Esophagus squamous epithelium (tissue), 4 donors: Measurements from ENCODE around the gene CAVIN4.

ENCODE experiments used
- CTCF ChIP-seq, 6 experiments: fragments of 450-650 bp in 4 of 6; fragments of 200-600 bp in 2 of 6; sonication (generic) in 2 of 6; IDR thresholded peaks; one replicate each; pipeline ENCODE4 v1.5.1; 2016 to 2019; ENCODE audit warnings: antibody characterized with exemption in 6 of 6, mild to moderate bottlenecking in 4 of 6, moderate library complexity in 4 of 6
- POLR2A ChIP-seq, 4 donors: fragments of 450-650 bp; IDR thresholded peaks; one replicate each; pipeline ENCODE4 v1.6.1; 2017; ENCODE audit warnings: antibody characterized with exemption in 4 of 4, mild to moderate bottlenecking in 4 of 4, moderate library complexity in 3 of 4

DNA sequence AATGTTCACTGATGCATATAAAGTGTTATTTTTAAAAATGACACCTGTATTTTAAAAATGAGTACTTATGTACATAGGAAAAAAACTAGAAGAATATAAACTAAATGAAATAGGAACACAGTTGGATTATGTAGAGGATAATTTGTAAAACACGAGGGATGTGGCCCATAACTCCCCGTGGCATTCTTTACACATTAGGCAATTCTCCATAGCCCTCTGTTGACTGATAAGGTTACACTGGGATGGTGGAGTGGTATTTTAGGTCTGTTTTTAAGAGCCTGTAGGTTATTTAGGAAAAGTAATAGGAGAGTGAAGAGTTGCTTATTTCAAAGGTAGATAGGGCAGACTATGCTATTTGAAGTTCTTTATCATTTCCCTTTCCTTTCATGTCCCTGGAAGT, 1.8 kb downstream of the CAVIN4 start:
- TF ChIP-seq CTCF (IDR thresholded peaks at IDR 0.05): no peak
- TF ChIP-seq POLR2A (IDR thresholded peaks at IDR 0.05): no peak
